BE2C (cell line): ENCODE measurements around the gene ARRB1.
A peak's percentile ranks its signal among the peaks of the same experiment; 100 is the strongest.

Experiments used
- DNase-seq: peaks from one replicate; pipeline ENCODE4 v3.0.0-alpha.2; 2020
- H3K27me3 ChIP-seq: fragments of 250-450 bp; sonication (Bioruptor Pico); 2 replicates; pipeline ENCODE4 v1.5.1; 2020; ENCODE audit warnings: mild to moderate bottlenecking
- H3K36me3 ChIP-seq: fragments of 250-450 bp; sonication (Bioruptor Pico); 2 replicates; pipeline ENCODE4 v1.5.1; 2020; ENCODE audit warnings: mild to moderate bottlenecking
- H3K4me1 ChIP-seq: fragments of 250-450 bp; sonication (Bioruptor Pico); 2 replicates; pipeline ENCODE4 v1.5.1; 2020
- H3K4me3 ChIP-seq: 2 replicates; pipeline ENCODE4 v1.5.1; 2011; ENCODE audit warnings: low read depth, low read length
- H3K9me3 ChIP-seq: fragments of 250-450 bp; sonication (Bioruptor Pico); 2 replicates; pipeline ENCODE4 v1.5.1; 2020
- TF ChIP-seq, protein P1 (sequence below): IDR thresholded peaks from 2 replicates; pipeline ENCODE4 v1.5.1; 2012; ENCODE audit warnings: mild to moderate bottlenecking, low read depth, low read length

ARRB1 gene

DNA sequence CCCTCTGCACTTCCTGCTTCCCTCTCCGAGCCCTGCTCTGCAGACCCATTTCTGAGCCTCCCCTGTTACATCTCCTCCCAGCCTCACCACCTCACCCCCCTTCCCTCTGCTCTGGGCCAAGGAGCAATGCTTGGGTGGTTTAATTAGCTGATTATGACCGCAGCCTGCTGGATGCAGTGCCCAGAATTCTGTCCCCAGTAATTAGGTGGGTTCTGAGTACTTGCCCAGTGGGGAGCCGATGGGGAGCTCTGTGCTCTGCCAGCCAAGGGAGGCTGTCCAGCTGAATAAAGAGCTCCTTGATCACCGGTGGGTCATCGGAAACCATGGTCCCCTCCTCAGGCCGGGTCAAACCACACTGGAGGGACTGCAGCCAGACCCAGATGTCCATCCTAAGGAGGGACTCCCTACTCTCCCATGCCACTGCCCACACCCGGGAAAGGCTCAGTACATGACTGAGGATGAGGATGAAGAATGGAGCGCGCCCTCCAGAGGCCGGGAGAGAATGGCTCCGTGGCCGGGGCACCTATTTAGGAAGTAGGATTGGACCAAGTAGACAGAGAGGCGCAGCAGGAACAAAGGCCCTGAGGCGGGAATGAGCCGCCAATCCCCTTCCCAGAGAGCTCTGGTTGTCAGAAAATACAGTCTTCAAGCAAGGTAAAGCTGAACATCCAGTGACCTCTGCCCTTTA lies 9.1 kb downstream of the ARRB1 start:
- DNase-seq = no peak
- Histone ChIP-seq H3K4me1 (peaks cover 83% of the 10 kb centered on the region), H3K9me3 (no peaks in the 10 kb centered on the region), H3K27me3 (no peaks in the 10 kb centered on the region), H3K4me3 (no peak overlapping the region), H3K36me3 (peaks cover 4% of the 10 kb centered on the region)
- TF ChIP-seq, protein P1, sequence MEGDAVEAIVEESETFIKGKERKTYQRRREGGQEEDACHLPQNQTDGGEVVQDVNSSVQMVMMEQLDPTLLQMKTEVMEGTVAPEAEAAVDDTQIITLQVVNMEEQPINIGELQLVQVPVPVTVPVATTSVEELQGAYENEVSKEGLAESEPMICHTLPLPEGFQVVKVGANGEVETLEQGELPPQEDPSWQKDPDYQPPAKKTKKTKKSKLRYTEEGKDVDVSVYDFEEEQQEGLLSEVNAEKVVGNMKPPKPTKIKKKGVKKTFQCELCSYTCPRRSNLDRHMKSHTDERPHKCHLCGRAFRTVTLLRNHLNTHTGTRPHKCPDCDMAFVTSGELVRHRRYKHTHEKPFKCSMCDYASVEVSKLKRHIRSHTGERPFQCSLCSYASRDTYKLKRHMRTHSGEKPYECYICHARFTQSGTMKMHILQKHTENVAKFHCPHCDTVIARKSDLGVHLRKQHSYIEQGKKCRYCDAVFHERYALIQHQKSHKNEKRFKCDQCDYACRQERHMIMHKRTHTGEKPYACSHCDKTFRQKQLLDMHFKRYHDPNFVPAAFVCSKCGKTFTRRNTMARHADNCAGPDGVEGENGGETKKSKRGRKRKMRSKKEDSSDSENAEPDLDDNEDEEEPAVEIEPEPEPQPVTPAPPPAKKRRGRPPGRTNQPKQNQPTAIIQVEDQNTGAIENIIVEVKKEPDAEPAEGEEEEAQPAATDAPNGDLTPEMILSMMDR = no peak

DNA sequence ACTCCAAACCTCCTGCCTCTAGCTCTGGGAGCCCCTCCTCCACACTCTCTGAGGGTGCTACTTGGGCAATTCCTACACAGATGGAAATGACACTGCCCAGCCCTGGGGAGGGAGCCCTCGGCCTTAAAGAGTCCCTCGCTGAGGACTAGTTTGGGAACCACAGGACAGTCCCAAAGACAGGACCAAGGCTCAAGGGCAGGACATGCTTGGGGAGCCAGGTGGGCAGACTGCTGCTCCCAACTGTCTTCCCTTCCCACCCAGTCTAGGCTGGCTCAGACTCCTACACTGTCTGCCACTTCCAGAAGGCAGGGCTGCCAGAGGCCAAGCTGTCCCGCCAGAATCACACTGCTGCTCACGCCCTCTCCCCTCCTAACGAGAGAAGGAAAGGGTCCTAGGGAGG lies 9.8 kb downstream of the ARRB1 start:
- Histone ChIP-seq H3K4me3 (no peak overlapping the region), H3K36me3 (peaks cover 4% of the 10 kb centered on the region; the same call in 1 of the 2 replicates), H3K9me3 (no peaks in the 10 kb centered on the region), H3K27me3 (no peaks in the 10 kb centered on the region), H3K4me1 (peaks cover 83% of the 10 kb centered on the region)
- TF ChIP-seq, protein P1 = no peak
- DNase-seq = no peak

DNA sequence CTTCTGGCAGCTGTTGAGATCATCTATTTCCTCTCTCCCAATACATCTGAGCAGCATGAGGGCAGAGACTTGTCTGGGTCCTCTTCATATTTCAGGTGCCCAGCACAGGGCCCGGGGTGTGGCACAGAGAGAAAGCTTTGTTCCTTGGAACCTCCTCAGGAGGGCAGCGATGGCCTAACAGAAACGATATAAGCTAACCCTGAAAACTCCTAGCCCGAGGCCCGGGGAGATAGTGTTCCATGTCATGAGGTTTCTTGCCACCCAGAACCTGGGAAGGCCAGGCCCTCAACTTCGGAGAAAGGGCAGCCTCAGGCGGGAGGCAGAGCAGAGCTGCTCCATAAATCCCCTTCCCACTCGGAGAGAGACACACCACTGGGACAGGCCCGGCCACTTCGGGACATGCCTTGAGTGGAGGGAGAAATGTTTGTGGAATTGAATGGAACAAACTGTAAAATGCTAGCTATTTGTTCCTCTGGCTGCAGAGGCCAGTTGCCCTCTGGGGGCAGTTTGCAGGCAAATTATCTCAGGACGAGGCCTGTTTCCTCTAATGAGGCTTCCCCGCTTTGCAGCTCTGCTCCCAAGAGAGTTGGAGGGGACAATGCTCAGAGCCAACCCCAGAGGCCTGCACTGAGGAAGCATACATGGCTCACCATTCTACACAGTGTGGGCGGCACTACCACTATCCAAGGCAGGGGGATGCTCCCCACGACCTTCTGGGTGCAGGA lies 11.6 kb downstream of the ARRB1 start:
- peak; percentile 94 for DNase-seq
- Histone ChIP-seq H3K27me3 (no peaks in the 10 kb centered on the region), H3K9me3 (no peaks in the 10 kb centered on the region), H3K36me3 (peaks cover 10% of the 10 kb centered on the region; the same call in 1 of the 2 replicates), H3K4me1 (peaks cover 74% of the 10 kb centered on the region), H3K4me3 (peak overlapping the region; percentile 40)
- TF ChIP-seq, protein P1 = peak; percentile 43

DNA sequence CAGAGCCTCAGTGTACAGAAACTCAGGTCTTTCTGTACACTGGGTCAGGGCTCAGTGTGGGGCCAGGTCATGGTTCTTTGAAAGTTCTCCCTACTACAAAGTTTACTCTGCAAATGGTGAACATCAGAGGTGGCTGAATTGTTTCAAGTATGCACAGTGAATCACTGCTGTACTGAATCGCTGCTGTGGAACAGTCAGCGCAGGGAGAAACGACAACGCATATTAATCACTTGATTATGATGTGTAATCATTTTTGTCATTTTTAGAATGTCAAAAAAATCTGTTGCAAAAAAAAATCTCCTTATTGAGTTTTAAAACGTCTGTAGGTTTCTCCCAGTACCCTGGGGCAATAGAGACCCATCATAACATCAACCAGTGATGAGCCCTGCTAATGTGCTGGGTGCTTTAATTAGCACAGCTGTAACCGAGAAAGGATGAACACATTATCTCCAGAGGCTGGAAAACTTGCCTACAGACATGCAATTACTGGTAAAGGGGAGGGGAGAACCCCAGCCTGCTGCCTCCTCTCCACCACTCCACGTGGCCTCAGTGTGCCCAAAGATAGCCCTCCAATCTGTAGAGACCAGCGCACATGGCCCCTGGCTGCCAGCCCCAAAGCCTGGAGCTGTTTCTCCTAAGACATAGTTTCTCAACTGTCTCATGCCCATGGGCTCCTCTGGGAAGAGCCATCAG lies 12.8 kb downstream of the ARRB1 start:
- TF ChIP-seq, protein P1 = no peak
- DNase-seq = peak; percentile 71
- Histone ChIP-seq H3K4me3 (peak overlapping the region; percentile 34), H3K4me1 (peaks cover 66% of the 10 kb centered on the region), H3K36me3 (peaks cover 10% of the 10 kb centered on the region; the same call in 1 of the 2 replicates), H3K27me3 (no peaks in the 10 kb centered on the region), H3K9me3 (no peaks in the 10 kb centered on the region)

DNA sequence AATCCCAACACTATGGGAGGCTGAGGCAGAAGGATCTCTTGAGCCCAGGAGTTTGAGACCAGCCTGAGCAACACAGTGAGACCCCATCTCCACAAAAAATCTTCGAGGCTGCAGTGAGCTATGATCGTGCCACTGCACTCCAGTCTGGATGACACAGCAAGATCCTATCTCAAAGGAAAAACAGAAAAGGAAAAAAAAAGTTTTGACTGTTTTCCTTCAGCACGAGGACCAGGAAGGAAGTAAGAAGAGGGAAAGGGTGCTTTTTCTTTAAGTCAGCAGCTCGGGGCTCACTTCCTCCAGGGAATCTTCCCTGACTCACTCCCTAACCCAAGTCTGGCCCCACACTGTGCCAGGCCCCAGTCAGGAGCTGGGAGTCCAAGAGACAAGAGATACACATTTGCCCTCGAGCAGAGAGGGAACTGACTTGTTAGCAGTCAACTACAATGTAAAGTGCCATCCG lies 14.2 kb downstream of the ARRB1 start:
- H3K4me3 ChIP-seq = no peak overlapping the region
- TF ChIP-seq, protein P1 = no peak
- peaks cover 53% of the 10 kb centered on the region for H3K4me1 ChIP-seq
- H3K9me3 ChIP-seq = no peaks in the 10 kb centered on the region
- DNase-seq = peak; percentile 57
- peaks cover 10% of the 10 kb centered on the region; the same call in 1 of the 2 replicates for H3K36me3 ChIP-seq
- no peaks in the 10 kb centered on the region for H3K27me3 ChIP-seq
